K562 (cell line): ENCODE results near the gene KLB. TPM values are rescaled to one million over a fixed set of nuclear protein-coding genes. Genes with fewer than 3 reads are reported as not detected.

ENCODE experiments used
- ATAC-seq: fragments of 200-7000 bp; cut with Tn5 transposase; 3 replicates; pipeline ENCODE4 v1.9.1; 2020; ENCODE audit warnings: moderate library complexity
- BruUV-seq: library from RNA; stranded (reverse); fragments of 400-500 nt; replicated peaks from 2 replicates; lab custom pipeline; 2021; lab: Mats Ljungman, UMichigan
- CTCF ChIA-PET: fragments of 300-600 bp; formaldehyde crosslinking; extraction: SDS; loops from one replicate; lab custom pipeline; 2021; ENCODE audit warnings: low intra/inter-chr PET ratio; lab: Yijun Ruan, JAX
- POLR2A ChIA-PET: fragments of 300-600, 350-650 bp; sonication (Branson Sonifier 250); formaldehyde crosslinking; extraction: SDS; loops from one replicate; lab custom pipeline; 2021; ENCODE audit warnings: antibody characterized with exemption, inconsistent platforms; lab: Yijun Ruan, JAX
- DNase-seq, 4 experiments: peaks; one replicate each; pipeline versions ENCODE4 v3.0.0 to v3.0.0-alpha.2; 2011 to 2018; ENCODE audit warnings: low spot score in 3 of 4, mixed read lengths in 3 of 4; ENCODE audit errors: extremely low read depth in 1 of 4
- FAIRE-seq: peaks from 2 replicates; lab custom pipeline; 2011; peaks lifted over from hg19 to GRCh38; lab: Jason Lieb, UNC
- H2AFZ ChIP-seq: 2 replicates; pipeline ENCODE4 v1.6.0; 2011; ENCODE audit warnings: low read depth, low read length, control low read depth, inconsistent platforms
- H3K27ac ChIP-seq: fragments of 200-600 bp; 3 replicates; pipeline ENCODE4 v1.8.0; 2011; ENCODE audit warnings: low read depth, mild to moderate bottlenecking, control low read depth, inconsistent platforms, low read length, moderate library complexity, mixed read lengths; ENCODE audit errors: extremely low read depth
- H3K27me3 ChIP-seq, 2 experiments: fragments of 300-600 bp in 1 of 2; 2 replicates in 1 of 2; 3 replicates in 1 of 2; pipeline versions ENCODE4 v1.6.0 to v1.8.0; 2011; ENCODE audit warnings: inconsistent platforms in 2 of 2, low read length in 2 of 2, mild to moderate bottlenecking in 1 of 2, mixed read lengths in 1 of 2, moderate library complexity in 1 of 2; ENCODE audit not compliant: control insufficient read depth in 2 of 2, insufficient read depth in 2 of 2
- H3K36me3 ChIP-seq: fragments of 300-600 bp; 3 replicates; pipeline ENCODE4 v1.8.0; 2011; ENCODE audit warnings: mild to moderate bottlenecking, low read length, inconsistent platforms; ENCODE audit not compliant: control insufficient read depth, insufficient read depth
- H3K4me1 ChIP-seq, 2 experiments: fragments of 200-600 bp in 1 of 2; replicated peaks in 1 of 2; 2 replicates in 1 of 2; 3 replicates in 1 of 2; pipeline versions ENCODE4 v1.5.1 to v1.8.0; 2011; ENCODE audit warnings: inconsistent platforms in 2 of 2, low read length in 2 of 2, mild to moderate bottlenecking in 1 of 2, mixed read lengths in 1 of 2, moderate library complexity in 1 of 2; ENCODE audit not compliant: control insufficient read depth in 2 of 2, insufficient read depth in 2 of 2
- H3K4me2 ChIP-seq: 2 replicates; pipeline ENCODE4 v1.6.1; 2011; ENCODE audit warnings: low read length, control low read depth, inconsistent platforms, mixed read lengths; ENCODE audit not compliant: insufficient read depth
- H3K4me3 ChIP-seq: fragments of 200-600 bp; sonication (generic), shearing (Covaris generic); 2 replicates; pipeline ENCODE4 v1.5.1; 2016; ENCODE audit warnings: control low read depth, inconsistent platforms
- H3K79me2 ChIP-seq: fragments of 200-600 bp; 3 replicates; pipeline ENCODE4 v1.8.0; 2011; ENCODE audit warnings: low read length, inconsistent platforms; ENCODE audit not compliant: control insufficient read depth, insufficient read depth
- H3K9ac ChIP-seq, 2 experiments: 2 replicates each; pipeline versions ENCODE4 v1.6.0 to v1.6.1; 2011; ENCODE audit warnings: low read depth in 2 of 2, low read length in 2 of 2, control low read depth in 1 of 2, inconsistent platforms in 1 of 2, mild to moderate bottlenecking in 1 of 2, mixed read lengths in 1 of 2; ENCODE audit not compliant: insufficient read depth in 1 of 2
- H3K9me1 ChIP-seq: one replicate; pipeline ENCODE4 v1.6.0; 2011; ENCODE audit warnings: inconsistent platforms, mild to moderate bottlenecking, low read length, moderate library complexity; ENCODE audit not compliant: control insufficient read depth, insufficient read depth
- H3K9me3 ChIP-seq: replicated peaks from 2 replicates; pipeline ENCODE4 v1.5.1; 2011; ENCODE audit warnings: low read depth, low read length, inconsistent platforms; ENCODE audit not compliant: control insufficient read depth, insufficient read depth
- H4K20me1 ChIP-seq: replicated peaks from 2 replicates; pipeline ENCODE4 v1.6.1; 2011; ENCODE audit warnings: low read length, inconsistent platforms, mixed read lengths; ENCODE audit not compliant: control insufficient read depth, insufficient read depth
- FOXK2 ChIP-seq, 2 experiments: fragments of 450-650 bp; IDR thresholded peaks in 1 of 2; conservative IDR thresholded peaks in 1 of 2; 2 replicates each; pipeline ENCODE4 v1.6.1; 2016; ENCODE audit warnings: low read depth in 2 of 2, mild to moderate bottlenecking in 1 of 2
- HNRNPUL1 ChIP-seq: fragments of 200-400 bp; formaldehyde crosslinking; IDR thresholded peaks from 2 replicates; pipeline ENCODE4 v1.6.1; 2017; ENCODE audit warnings: low read length
- TARDBP ChIP-seq: fragments of 450-650 bp; IDR thresholded peaks from 2 replicates; pipeline ENCODE4 v1.6.1; 2016
- TGIF2 ChIP-seq: sonication (generic); formaldehyde crosslinking; IDR thresholded peaks from 2 replicates; pipeline ENCODE4 v1.8.1; 2022; ENCODE audit warnings: mild to moderate bottlenecking, missing genetic modification reagents, moderate library complexity
- ZBTB40 ChIP-seq, 2 experiments: fragments of 450-650 bp in 1 of 2; sonication (generic) in 1 of 2; formaldehyde crosslinking in 1 of 2; IDR thresholded peaks; 2 replicates each; pipeline versions ENCODE4 v1.7.1 to v1.9.0; 2016 to 2022; ENCODE audit warnings: inconsistent platforms in 1 of 2, mild to moderate bottlenecking in 1 of 2, missing genetic modification reagents in 1 of 2
- ZC3H8 ChIP-seq: fragments of 450-650 bp; IDR thresholded peaks from 2 replicates; pipeline ENCODE4 v1.6.1; 2017
- ZNF311 ChIP-seq: fragments of 250-450 bp; sonication (Bioruptor Pico); IDR thresholded peaks from 2 replicates; pipeline ENCODE4 v1.4.0; 2020; ENCODE audit warnings: mild to moderate bottlenecking, moderate library complexity
- WGBS: fragments of 100-300 bp; shearing (Covaris generic); methylation state at CpG from one replicate; pipeline ENCODE4 v1.1.6; 2016; ENCODE audit warnings: low coverage, mixed read lengths; ENCODE audit not compliant: insufficient coverage; ENCODE audit errors: missing lambda C conversion rate; 5-methylcytosine and 5-hydroxymethylcytosine counted together
- in situ Hi-C: fragments of 300-500 bp; cut with MboI; formaldehyde crosslinking; loops from 4 replicates; pipeline ENCODE4 v1.15.0; 2018; ENCODE audit warnings: inconsistent platforms, mixed read lengths
- intact Hi-C: fragments of 100-400 bp; cut with micrococcal nuclease; formaldehyde crosslinking; loops from 2 replicates; pipeline ENCODE4 v1.14.2; 2022
- polyA plus RNA-seq, 8 experiments: library from polyadenylated mRNA; depleted of rRNA in 4 of 8; stranded (reverse) in 5 of 8; unstranded in 3 of 8; fragments of >200 nt; fragmentation: Nextera tagmentation in 2 of 8; fragmentation: Illumina TruSeq in 1 of 8; extraction: Ambion mirVana in 2 of 8; extraction: Trizol in 1 of 8; gene quantifications; 2 replicates each; pipeline versions ENCODE4 v1.2.1 to v1.2.3, GENCODE V29; 2011 to 2014; ENCODE audit warnings: inconsistent platforms in 1 of 8, missing spikeins in 1 of 8
- total RNA-seq, 7 experiments: library from RNA; depleted of rRNA in 6 of 7; stranded (reverse); fragments of >200 nt in 6 of 7; fragmentation: Illumina TruSeq in 2 of 7; extraction: Trizol in 2 of 7; gene quantifications; 2 replicates each; pipeline versions ENCODE4 v1.2.1 to v1.2.3, GENCODE V29; 2011 to 2021; ENCODE audit warnings: low replicate concordance in 1 of 7

Gene KLB
- total and polyA plus RNA-seq, 9 of the 15 experiments (the other 6 are each of a cell fraction or from before 2014, with no cell fraction given): 0.04 to 0.13 TPM; not detected in 7

- in situ Hi-C loops: no loop called here
- Histone ChIP-seq H3K36me3 (no peaks in the 10 kb centered on the region), H3K27ac (no peak overlapping the region), H3K9me1 (no peaks in the 10 kb centered on the region), H2AFZ (no peak overlapping the region), H3K9ac (no peak overlapping the region), H3K4me3 (no peak overlapping the region), H4K20me1 (no peaks in the 10 kb centered on the region), H3K27me3 (peaks cover 0 to 6% of the 10 kb centered on the region in 2 experiments; a peak in 2 of 5 replicates), H3K79me2 (no peaks in the 10 kb centered on the region), H3K9me3 (no peaks in the 10 kb centered on the region), H3K4me1 (peaks cover 0 to 3% of the 10 kb centered on the region in 2 experiments; a peak in 1 of 5 replicates), H3K4me2 (no peak overlapping the region)
- POLR2A ChIA-PET: interaction anchor here (1.5 to 2.6 kb wide), 2 partner anchors 8 to 14 kb away, joined by 4 to 13 read pairs; no protein-coding TSS in a partner anchor
- no peak for ATAC-seq
- no peak for DNase-seq
- CTCF ChIA-PET: no interaction called here
- no peak for FAIRE-seq
- intact Hi-C loops: no loop called here
- no peak for TF ChIP-seq TARDBP
- BruUV-seq: no TSS peak
- WGBS: 20% methylated on average over 2 of the region's 2 CpGs
These were observed 34.9 kb downstream of the KLB start for GRCh38 chr4:39441593-39441992.

GRCh38 chr4:39442998-39443397 is 36.3 kb downstream of the KLB start:
- ChIA-PET CTCF (no interaction called here), POLR2A (interaction anchor here (1.1 kb wide), 1 partner anchor 9 kb away, joined by 3 read pairs; no protein-coding TSS in a partner anchor)
- WGBS: 26% methylated on average over 4 of the region's 4 CpGs
- Histone ChIP-seq H3K9me3 (no peaks in the 10 kb centered on the region), H3K27me3 (peaks cover 0 to 6% of the 10 kb centered on the region in 2 experiments; a peak in 2 of 5 replicates), H4K20me1 (no peaks in the 10 kb centered on the region), H3K27ac (no peak overlapping the region), H3K9me1 (no peaks in the 10 kb centered on the region), H3K36me3 (no peaks in the 10 kb centered on the region), H3K4me3 (no peak overlapping the region), H3K4me2 (no peak overlapping the region), H2AFZ (no peak overlapping the region), H3K4me1 (peaks cover 0 to 9% of the 10 kb centered on the region in 2 experiments; a peak in 1 of 5 replicates), H3K9ac (no peak overlapping the region), H3K79me2 (no peaks in the 10 kb centered on the region)
- no peak for ATAC-seq
- no peak for DNase-seq
- intact Hi-C loops: no loop called here
- FAIRE-seq: no peak
- no TSS peak for BruUV-seq
- in situ Hi-C loops: no loop called here
- no peak for TF ChIP-seq FOXK2 (conservative IDR thresholded peaks at IDR 0.05 in 1 of 2, IDR thresholded peaks at IDR 0.05 in 1 of 2; ENCODE audit: low read depth in 2 of 2)
- TF ChIP-seq HNRNPUL1: no peak
- TF ChIP-seq TGIF2: no peak
- TF ChIP-seq ZC3H8: no peak
- TF ChIP-seq ZBTB40 (IDR thresholded peaks at IDR 0.05): no peak
- TF ChIP-seq ZBTB40 (CRISPR knock-in tag; IDR thresholded peaks at IDR 0.05): no peak
- TF ChIP-seq ZNF311 (CRISPR knock-in tag): no peak
